IMR-90 (cell line): ENCODE measurements around the gene IGSF8.

Experiments used
- CEBPB ChIP-seq: IDR thresholded peaks from 2 replicates; pipeline ENCODE4 v1.6.1; 2012; ENCODE audit warnings: low read depth, low read length, improper control_type of control experiment
- CHD1 ChIP-seq: IDR thresholded peaks from 2 replicates; pipeline ENCODE4 v1.6.1; 2012; ENCODE audit warnings: low read depth, low read length, improper control_type of control experiment
- POLR2A ChIP-seq: IDR thresholded peaks from 2 replicates; pipeline ENCODE4 v1.6.1; 2012; ENCODE audit warnings: mild to moderate bottlenecking, low read depth, low read length
- RCOR1 ChIP-seq: IDR thresholded peaks from 2 replicates; pipeline ENCODE4 v1.6.1; 2012; ENCODE audit warnings: mild to moderate bottlenecking, low read length, improper control_type of control experiment; ENCODE audit not compliant: insufficient replicate concordance
- RFX5 ChIP-seq: IDR thresholded peaks from 2 replicates; pipeline ENCODE4 v1.8.0; 2012; ENCODE audit warnings: low read depth, mild to moderate bottlenecking, low read length, moderate library complexity
- TF ChIP-seq, protein P1 (sequence below): conservative IDR thresholded peaks from 2 replicates; pipeline ENCODE4 v1.5.1; 2012; ENCODE audit warnings: mild to moderate bottlenecking, low read depth, low read length, improper control_type of control experiment
- TF ChIP-seq, protein P2 (sequence below): fragments of 150-350 bp; IDR thresholded peaks from 2 replicates; pipeline ENCODE4 v1.6.1; 2017; ENCODE audit warnings: mild to moderate bottlenecking, antibody characterized with exemption, low read length, low read depth

DNA sequence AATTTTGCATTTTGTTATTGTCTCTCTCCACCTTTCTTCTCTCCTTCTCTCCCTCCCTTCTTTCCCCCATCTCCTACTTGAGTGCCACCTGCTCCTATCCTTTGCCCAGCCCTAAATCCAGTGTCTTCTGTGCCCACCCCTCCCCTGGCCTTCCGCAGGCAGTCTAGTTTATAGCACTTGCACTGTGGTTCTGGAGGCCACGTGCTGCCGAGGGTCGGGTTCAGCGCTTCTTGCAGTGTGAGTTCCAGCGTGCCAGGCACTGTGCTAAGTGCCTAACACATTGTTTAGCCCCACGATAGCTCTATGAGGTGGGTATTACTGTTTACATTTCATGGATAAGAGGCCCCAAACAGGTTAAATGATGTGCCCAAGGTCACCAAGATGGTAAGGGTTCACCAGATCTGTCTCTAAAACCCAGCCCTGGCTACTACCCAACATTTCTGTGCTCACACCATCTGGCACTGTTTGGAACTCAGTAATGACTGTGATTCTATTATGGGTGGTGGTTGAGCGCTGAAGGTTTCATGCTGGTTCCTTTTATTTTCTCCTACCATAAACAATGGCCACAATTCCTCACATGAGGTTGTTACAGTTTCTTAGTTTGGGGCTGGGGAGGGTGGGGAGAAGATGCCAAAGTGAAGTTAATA is 38.9 kb upstream of the IGSF8 start:
- TF ChIP-seq, protein P1, sequence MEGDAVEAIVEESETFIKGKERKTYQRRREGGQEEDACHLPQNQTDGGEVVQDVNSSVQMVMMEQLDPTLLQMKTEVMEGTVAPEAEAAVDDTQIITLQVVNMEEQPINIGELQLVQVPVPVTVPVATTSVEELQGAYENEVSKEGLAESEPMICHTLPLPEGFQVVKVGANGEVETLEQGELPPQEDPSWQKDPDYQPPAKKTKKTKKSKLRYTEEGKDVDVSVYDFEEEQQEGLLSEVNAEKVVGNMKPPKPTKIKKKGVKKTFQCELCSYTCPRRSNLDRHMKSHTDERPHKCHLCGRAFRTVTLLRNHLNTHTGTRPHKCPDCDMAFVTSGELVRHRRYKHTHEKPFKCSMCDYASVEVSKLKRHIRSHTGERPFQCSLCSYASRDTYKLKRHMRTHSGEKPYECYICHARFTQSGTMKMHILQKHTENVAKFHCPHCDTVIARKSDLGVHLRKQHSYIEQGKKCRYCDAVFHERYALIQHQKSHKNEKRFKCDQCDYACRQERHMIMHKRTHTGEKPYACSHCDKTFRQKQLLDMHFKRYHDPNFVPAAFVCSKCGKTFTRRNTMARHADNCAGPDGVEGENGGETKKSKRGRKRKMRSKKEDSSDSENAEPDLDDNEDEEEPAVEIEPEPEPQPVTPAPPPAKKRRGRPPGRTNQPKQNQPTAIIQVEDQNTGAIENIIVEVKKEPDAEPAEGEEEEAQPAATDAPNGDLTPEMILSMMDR = no peak
- TF ChIP-seq POLR2A (no peak), RFX5 (no peak), RCOR1 (no peak), CHD1 (no peak), CEBPB (no peak)
- TF ChIP-seq, protein P2, sequence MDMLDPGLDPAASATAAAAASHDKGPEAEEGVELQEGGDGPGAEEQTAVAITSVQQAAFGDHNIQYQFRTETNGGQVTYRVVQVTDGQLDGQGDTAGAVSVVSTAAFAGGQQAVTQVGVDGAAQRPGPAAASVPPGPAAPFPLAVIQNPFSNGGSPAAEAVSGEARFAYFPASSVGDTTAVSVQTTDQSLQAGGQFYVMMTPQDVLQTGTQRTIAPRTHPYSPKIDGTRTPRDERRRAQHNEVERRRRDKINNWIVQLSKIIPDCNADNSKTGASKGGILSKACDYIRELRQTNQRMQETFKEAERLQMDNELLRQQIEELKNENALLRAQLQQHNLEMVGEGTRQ = no peak
